Measurements from ENCODE around the gene CSNK1D. TPM values are rescaled to one million over a fixed set of nuclear protein-coding genes. Genes with fewer than 3 reads are reported as not detected.

CSNK1D gene
- total and polyA plus RNA-seq, 10 of the 15 experiments (the other 5 are each of a cell fraction or from before 2014, with no cell fraction given) = 5.7 to 105 (median 58.1) TPM

- TF ChIP-seq ZNF217 (IDR thresholded peaks at IDR 0.05) (no peak; the same call in none of the 2 replicates), BCL3 (IDR thresholded peaks at IDR 0.05; ENCODE audit: borderline replicate concordance, insufficient read depth, low read depth, low read length, poor library complexity, severe bottlenecking) (peak; percentile 24), NBN (IDR thresholded peaks at IDR 0.05) (no peak; the same call in 1 of the 2 replicates), CREM (IDR thresholded peaks at IDR 0.05; ENCODE audit: low read depth) (peak; percentile 27), ZBED1 (IDR thresholded peaks at IDR 0.05; ENCODE audit: borderline replicate concordance) (peak; percentile 24; the same call in 1 of the 2 replicates), RB1 (IDR thresholded peaks at IDR 0.05; ENCODE audit: borderline replicate concordance) (peak; percentile 79), SRF (IDR thresholded peaks at IDR 0.05; ENCODE audit: low read depth in 2 of 2, low read length in 2 of 2) (peak; percentile 28 to 88; a peak in 3 of 4 replicates), RBBP5 (conservative IDR thresholded peaks at IDR 0.05) (no peak), FOXK2 (IDR thresholded peaks at IDR 0.05) (no peak), SMARCA5 (IDR thresholded peaks at IDR 0.05) (peak; percentile 90), TCF3 (IDR thresholded peaks at IDR 0.05; ENCODE audit: borderline replicate concordance, insufficient read depth, low read depth, low read length) (0 out of 2 replicates have a peak, but pooled peaks have one; percentile 29), GATAD2B (conservative IDR thresholded peaks at IDR 0.05; ENCODE audit: low read depth) (peak; percentile 97), KLF5 (IDR thresholded peaks at IDR 0.05; ENCODE audit: partially characterized antibody) (peak; percentile 51), PAX5 (IDR thresholded peaks at IDR 0.05; ENCODE audit: borderline replicate concordance, low read depth, low read length) (peak; percentile 86), TCF12 (IDR thresholded peaks at IDR 0.05; ENCODE audit: low read depth, low read length) (peak; percentile 49; the same call in 1 of the 2 replicates)
- TF ChIP-seq, protein P1, sequence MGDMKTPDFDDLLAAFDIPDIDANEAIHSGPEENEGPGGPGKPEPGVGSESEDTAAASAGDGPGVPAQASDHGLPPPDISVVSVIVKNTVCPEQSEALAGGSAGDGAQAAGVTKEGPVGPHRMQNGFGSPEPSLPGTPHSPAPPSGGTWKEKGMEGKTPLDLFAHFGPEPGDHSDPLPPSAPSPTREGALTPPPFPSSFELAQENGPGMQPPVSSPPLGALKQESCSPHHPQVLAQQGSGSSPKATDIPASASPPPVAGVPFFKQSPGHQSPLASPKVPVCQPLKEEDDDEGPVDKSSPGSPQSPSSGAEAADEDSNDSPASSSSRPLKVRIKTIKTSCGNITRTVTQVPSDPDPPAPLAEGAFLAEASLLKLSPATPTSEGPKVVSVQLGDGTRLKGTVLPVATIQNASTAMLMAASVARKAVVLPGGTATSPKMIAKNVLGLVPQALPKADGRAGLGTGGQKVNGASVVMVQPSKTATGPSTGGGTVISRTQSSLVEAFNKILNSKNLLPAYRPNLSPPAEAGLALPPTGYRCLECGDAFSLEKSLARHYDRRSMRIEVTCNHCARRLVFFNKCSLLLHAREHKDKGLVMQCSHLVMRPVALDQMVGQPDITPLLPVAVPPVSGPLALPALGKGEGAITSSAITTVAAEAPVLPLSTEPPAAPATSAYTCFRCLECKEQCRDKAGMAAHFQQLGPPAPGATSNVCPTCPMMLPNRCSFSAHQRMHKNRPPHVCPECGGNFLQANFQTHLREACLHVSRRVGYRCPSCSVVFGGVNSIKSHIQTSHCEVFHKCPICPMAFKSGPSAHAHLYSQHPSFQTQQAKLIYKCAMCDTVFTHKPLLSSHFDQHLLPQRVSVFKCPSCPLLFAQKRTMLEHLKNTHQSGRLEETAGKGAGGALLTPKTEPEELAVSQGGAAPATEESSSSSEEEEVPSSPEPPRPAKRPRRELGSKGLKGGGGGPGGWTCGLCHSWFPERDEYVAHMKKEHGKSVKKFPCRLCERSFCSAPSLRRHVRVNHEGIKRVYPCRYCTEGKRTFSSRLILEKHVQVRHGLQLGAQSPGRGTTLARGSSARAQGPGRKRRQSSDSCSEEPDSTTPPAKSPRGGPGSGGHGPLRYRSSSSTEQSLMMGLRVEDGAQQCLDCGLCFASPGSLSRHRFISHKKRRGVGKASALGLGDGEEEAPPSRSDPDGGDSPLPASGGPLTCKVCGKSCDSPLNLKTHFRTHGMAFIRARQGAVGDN (IDR thresholded peaks at IDR 0.05) = no peak
- TF ChIP-seq, protein P2, sequence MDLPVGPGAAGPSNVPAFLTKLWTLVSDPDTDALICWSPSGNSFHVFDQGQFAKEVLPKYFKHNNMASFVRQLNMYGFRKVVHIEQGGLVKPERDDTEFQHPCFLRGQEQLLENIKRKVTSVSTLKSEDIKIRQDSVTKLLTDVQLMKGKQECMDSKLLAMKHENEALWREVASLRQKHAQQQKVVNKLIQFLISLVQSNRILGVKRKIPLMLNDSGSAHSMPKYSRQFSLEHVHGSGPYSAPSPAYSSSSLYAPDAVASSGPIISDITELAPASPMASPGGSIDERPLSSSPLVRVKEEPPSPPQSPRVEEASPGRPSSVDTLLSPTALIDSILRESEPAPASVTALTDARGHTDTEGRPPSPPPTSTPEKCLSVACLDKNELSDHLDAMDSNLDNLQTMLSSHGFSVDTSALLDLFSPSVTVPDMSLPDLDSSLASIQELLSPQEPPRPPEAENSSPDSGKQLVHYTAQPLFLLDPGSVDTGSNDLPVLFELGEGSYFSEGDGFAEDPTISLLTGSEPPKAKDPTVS (IDR thresholded peaks at IDR 0.05; ENCODE audit: low read depth, low read length) = peak; percentile 59; the same call in 1 of the 2 replicates
- TF ChIP-seq, protein P3, sequence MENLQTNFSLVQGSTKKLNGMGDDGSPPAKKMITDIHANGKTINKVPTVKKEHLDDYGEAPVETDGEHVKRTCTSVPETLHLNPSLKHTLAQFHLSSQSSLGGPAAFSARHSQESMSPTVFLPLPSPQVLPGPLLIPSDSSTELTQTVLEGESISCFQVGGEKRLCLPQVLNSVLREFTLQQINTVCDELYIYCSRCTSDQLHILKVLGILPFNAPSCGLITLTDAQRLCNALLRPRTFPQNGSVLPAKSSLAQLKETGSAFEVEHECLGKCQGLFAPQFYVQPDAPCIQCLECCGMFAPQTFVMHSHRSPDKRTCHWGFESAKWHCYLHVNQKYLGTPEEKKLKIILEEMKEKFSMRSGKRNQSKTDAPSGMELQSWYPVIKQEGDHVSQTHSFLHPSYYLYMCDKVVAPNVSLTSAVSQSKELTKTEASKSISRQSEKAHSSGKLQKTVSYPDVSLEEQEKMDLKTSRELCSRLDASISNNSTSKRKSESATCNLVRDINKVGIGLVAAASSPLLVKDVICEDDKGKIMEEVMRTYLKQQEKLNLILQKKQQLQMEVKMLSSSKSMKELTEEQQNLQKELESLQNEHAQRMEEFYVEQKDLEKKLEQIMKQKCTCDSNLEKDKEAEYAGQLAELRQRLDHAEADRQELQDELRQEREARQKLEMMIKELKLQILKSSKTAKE (IDR thresholded peaks at IDR 0.05; ENCODE audit: low read depth, poor library complexity, severe bottlenecking) = no peak
- TF ChIP-seq, protein P4, sequence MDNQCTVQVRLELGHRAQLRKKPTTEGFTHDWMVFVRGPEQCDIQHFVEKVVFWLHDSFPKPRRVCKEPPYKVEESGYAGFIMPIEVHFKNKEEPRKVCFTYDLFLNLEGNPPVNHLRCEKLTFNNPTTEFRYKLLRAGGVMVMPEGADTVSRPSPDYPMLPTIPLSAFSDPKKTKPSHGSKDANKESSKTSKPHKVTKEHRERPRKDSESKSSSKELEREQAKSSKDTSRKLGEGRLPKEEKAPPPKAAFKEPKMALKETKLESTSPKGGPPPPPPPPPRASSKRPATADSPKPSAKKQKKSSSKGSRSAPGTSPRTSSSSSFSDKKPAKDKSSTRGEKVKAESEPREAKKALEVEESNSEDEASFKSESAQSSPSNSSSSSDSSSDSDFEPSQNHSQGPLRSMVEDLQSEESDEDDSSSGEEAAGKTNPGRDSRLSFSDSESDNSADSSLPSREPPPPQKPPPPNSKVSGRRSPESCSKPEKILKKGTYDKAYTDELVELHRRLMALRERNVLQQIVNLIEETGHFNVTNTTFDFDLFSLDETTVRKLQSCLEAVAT (IDR thresholded peaks at IDR 0.05) = peak; percentile 30; the same call in 1 of the 2 replicates
These were observed 60.9 kb downstream of the CSNK1D start, which contains the start of gene CCDC57 (continued) for GRCh38 chr17:82212331-82213250.

All from GM12878 (cell line).